Measurements from ENCODE around the gene ADCY9.

GRCh38 chr16:3935921-3936320 is 180.3 kb downstream of the ADCY9 start:
- TF ChIP-seq CTCF (IDR thresholded peaks at IDR 0.05) (no peak), POLR2A (IDR thresholded peaks at IDR 0.05) (no peak)
